GM19023 (cell line): ENCODE data around the gene ZFAND2B.
A peak's percentile ranks its signal among the peaks of the same experiment; 100 is the strongest.
"Not testable (repeated sequence)": the region's sequence is repeated elsewhere in the genome, so short reads cannot be mapped to it uniquely, and the experiment has no call there.

Experiments
- ATAC-seq: cut with Tn5 transposase; IDR thresholded peaks from one replicate; pipeline ENCODE4 v1.9.1; 2021; ENCODE audit warnings: mild to moderate bottlenecking, moderate library complexity; ENCODE audit not compliant: unreplicated experiment

The ZFAND2B gene

GRCh38 chr2:219175928-219176817, 30.4 kb upstream of the ZFAND2B start:
- peak; percentile 27 for ATAC-seq

- ATAC-seq: peak; percentile 78
Observed at GRCh38 chr2:219176818-219177551, 29.6 kb upstream of the ZFAND2B start, which contains the start of gene CNPPD1. CNPPD1 (minus strand) TSS chr2:219176925; CDS start chr2:219176828, 97 bp downstream.

GRCh38 chr2:219177552-219178376, 28.8 kb upstream of the ZFAND2B start, which contains the start of gene RETREG2:
RETREG2 (plus strand) TSS chr2:219178275; CDS start chr2:219178353, 78 bp downstream.
- ATAC-seq: peak; percentile 42

- peak; percentile 21 for ATAC-seq
Observed at GRCh38 chr2:219178377-219179175, 28.0 kb upstream of the ZFAND2B start.

GRCh38 chr2:219179601-219180465, 26.7 kb upstream of the ZFAND2B start:
- ATAC-seq: no peak

- no peak for ATAC-seq
Observed at GRCh38 chr2:219180961-219181360, 25.6 kb upstream of the ZFAND2B start.

- ATAC-seq: no peak
Observed at GRCh38 chr2:219181531-219181930, 25.1 kb upstream of the ZFAND2B start.

GRCh38 chr2:219182331-219183150, 24.0 kb upstream of the ZFAND2B start:
- ATAC-seq: no peak

GRCh38 chr2:219183151-219183772, 23.3 kb upstream of the ZFAND2B start:
- no peak for ATAC-seq

- ATAC-seq: no peak
Observed at GRCh38 chr2:219184121-219184520, 22.5 kb upstream of the ZFAND2B start.

- no peak for ATAC-seq
Observed at GRCh38 chr2:219186754-219187456, 19.7 kb upstream of the ZFAND2B start.

GRCh38 chr2:219197388-219197787, 9.2 kb upstream of the ZFAND2B start:
- ATAC-seq: no peak

GRCh38 chr2:219198974-219199373, 7.6 kb upstream of the ZFAND2B start:
- no peak for ATAC-seq

GRCh38 chr2:219199470-219200211, 6.9 kb upstream of the ZFAND2B start:
- no peak for ATAC-seq

GRCh38 chr2:219200502-219201326, 5.9 kb upstream of the ZFAND2B start:
- not testable (repeated sequence) for ATAC-seq

- not testable (repeated sequence) for ATAC-seq
Observed at GRCh38 chr2:219201331-219201730, 5.3 kb upstream of the ZFAND2B start.
